BLaER1 (cell line): ENCODE results near the gene HCK.

ENCODE experiments used
- H3K27ac ChIP-seq: shearing (Covaris generic); formaldehyde crosslinking; 2 replicates; pipeline ENCODE4 v1.8.1; 2022
- H3K27me3 ChIP-seq: shearing (Covaris generic); formaldehyde crosslinking; 2 replicates; pipeline ENCODE4 v1.8.1; 2022
- H3K36me3 ChIP-seq: shearing (Covaris generic); formaldehyde crosslinking; 2 replicates; pipeline ENCODE4 v1.8.1; 2022
- H3K4me1 ChIP-seq: shearing (Covaris generic); formaldehyde crosslinking; 2 replicates; pipeline ENCODE4 v1.8.1; 2022
- H3K4me2 ChIP-seq: shearing (Covaris generic); formaldehyde crosslinking; 2 replicates; pipeline ENCODE4 v1.8.1; 2022
- H3K4me3 ChIP-seq: shearing (Covaris generic); formaldehyde crosslinking; 2 replicates; pipeline ENCODE4 v1.8.1; 2022
- H3K9ac ChIP-seq: shearing (Covaris generic); formaldehyde crosslinking; 2 replicates; pipeline ENCODE4 v1.8.1; 2022
- H3K9me3 ChIP-seq: shearing (Covaris generic); formaldehyde crosslinking; 2 replicates; pipeline ENCODE4 v1.8.1; 2022
- H4K20me1 ChIP-seq: shearing (Covaris generic); formaldehyde crosslinking; 2 replicates; pipeline ENCODE4 v1.8.1; 2022
- Cebpa-rat ChIP-seq: shearing (Covaris generic); IDR thresholded peaks from 2 replicates; pipeline ENCODE4 v1.8.1; 2022

HCK gene

DNA sequence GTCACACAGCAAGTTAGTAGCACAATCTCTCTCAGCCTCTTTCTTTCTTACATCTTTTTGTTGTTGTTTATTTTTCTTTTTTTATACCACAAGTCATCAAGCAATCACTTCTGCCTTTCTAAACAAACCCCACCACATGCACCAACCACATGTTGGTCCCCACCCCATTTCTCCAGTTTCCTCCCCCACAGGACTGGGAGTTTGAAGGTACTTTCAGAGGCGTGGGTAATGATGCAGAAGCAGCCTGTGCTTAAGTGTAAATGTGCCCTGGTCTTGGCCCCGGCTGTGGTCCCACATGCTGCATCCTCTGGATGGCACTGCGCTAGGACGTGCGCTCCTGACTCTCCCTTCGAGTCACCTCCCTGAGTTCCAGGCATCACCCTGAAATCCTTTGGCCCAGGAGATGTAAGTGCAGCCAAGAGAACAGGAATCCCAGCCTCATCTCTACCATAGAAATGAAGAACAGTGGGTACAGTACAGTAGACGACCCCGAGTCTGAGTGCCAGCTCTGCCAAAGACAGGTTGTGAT lies 5.7 kb downstream of the HCK start:
- H3K27ac ChIP-seq, result no peak overlapping the region
- H3K36me3 ChIP-seq, result no peaks in the 10 kb centered on the region
- H3K9me3 ChIP-seq, result no peaks in the 10 kb centered on the region
- H3K4me2 ChIP-seq, result no peak overlapping the region
- H3K4me1 ChIP-seq, result peaks cover 45% of the 10 kb centered on the region
- TF ChIP-seq Cebpa-rat, result no peak
- no peak overlapping the region for H3K4me3 ChIP-seq
- H4K20me1 ChIP-seq, result no peaks in the 10 kb centered on the region
- no peak overlapping the region for H3K9ac ChIP-seq
- peaks cover 6% of the 10 kb centered on the region; the same call in 1 of the 2 replicates for H3K27me3 ChIP-seq

DNA sequence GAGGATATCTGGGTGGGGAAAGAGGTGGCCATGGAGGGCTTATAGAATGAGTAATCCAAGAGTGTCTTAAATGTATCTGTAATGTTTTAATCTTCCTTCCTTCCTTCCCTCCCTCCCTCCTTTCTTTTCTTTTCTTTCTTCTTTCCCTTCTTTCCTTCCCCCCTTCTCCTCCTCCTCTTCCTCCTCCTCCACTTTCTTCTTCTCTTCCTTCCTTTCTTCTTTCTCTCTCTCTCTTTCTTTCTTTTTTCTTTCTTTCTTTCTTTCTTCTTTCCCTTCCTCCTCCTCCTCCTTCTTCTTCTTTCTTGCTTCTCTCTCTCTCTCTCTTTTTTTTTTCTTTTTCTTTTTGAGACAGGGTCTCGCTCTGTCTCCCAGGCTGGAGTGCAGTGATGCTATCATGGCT lies 7.1 kb downstream of the HCK start:
- H4K20me1 ChIP-seq, result no peaks in the 10 kb centered on the region
- no peak for TF ChIP-seq Cebpa-rat
- peaks cover 46% of the 10 kb centered on the region for H3K4me1 ChIP-seq
- H3K9me3 ChIP-seq, result no peaks in the 10 kb centered on the region
- no peaks in the 10 kb centered on the region for H3K27me3 ChIP-seq
- H3K4me3 ChIP-seq, result no peak overlapping the region
- no peak overlapping the region for H3K4me2 ChIP-seq
- H3K36me3 ChIP-seq, result no peaks in the 10 kb centered on the region
- no peak overlapping the region for H3K27ac ChIP-seq
- no peak overlapping the region for H3K9ac ChIP-seq

- 0 out of 2 replicates have a peak overlapping the region, but pooled peaks have one; percentile 20 for H3K9ac ChIP-seq
- peak overlapping the region; percentile 44; the same call in 1 of the 2 replicates for H3K27ac ChIP-seq
- no peaks in the 10 kb centered on the region for H3K27me3 ChIP-seq
- H3K4me2 ChIP-seq, result peak overlapping the region; percentile 66
- H3K36me3 ChIP-seq, result no peaks in the 10 kb centered on the region
- H3K4me1 ChIP-seq, result peaks cover 26% of the 10 kb centered on the region
- H3K9me3 ChIP-seq, result no peaks in the 10 kb centered on the region
- H3K4me3 ChIP-seq, result no peak overlapping the region
- no peak for TF ChIP-seq Cebpa-rat
- no peaks in the 10 kb centered on the region for H4K20me1 ChIP-seq
Observed at GRCh38 chr20:32062776-32063170, 10.7 kb downstream of the HCK start.

GRCh38 chr20:32063695-32064094 lies 11.7 kb downstream of the HCK start:
- no peak for TF ChIP-seq Cebpa-rat
- H3K27ac ChIP-seq, result no peak overlapping the region
- H3K36me3 ChIP-seq, result no peaks in the 10 kb centered on the region
- H4K20me1 ChIP-seq, result no peaks in the 10 kb centered on the region
- peak overlapping the region; percentile 66 for H3K4me2 ChIP-seq
- H3K9me3 ChIP-seq, result no peaks in the 10 kb centered on the region
- no peak overlapping the region for H3K9ac ChIP-seq
- no peak overlapping the region for H3K4me3 ChIP-seq
- H3K27me3 ChIP-seq, result no peaks in the 10 kb centered on the region
- H3K4me1 ChIP-seq, result peaks cover 33% of the 10 kb centered on the region

DNA sequence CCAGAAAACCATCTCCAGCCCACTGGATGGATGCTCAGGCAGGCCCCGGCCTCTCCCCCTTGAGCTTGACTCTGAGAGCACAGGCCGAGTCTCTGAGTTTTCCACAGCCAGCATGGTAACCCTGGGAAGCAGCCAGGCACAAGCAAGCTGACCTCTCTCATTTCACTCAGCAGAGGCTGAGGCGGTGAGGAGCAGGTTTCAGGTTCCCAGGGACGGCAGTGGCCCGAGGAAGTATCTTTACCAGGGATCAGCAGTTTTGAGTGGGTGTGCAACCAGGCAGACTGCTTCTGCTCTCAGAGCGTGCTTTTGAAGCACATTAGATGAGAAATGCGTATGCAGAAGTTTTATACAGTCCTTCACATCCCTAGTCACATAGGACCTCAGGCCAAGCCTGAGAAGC lies 12.6 kb downstream of the HCK start:
- Histone ChIP-seq H3K27me3 (no peaks in the 10 kb centered on the region), H4K20me1 (no peaks in the 10 kb centered on the region), H3K9ac (no peak overlapping the region), H3K4me2 (no peak overlapping the region), H3K4me3 (no peak overlapping the region), H3K9me3 (no peaks in the 10 kb centered on the region), H3K36me3 (no peaks in the 10 kb centered on the region), H3K27ac (no peak overlapping the region), H3K4me1 (peaks cover 43% of the 10 kb centered on the region)
- no peak for TF ChIP-seq Cebpa-rat

- Histone ChIP-seq H3K27me3 (no peaks in the 10 kb centered on the region), H3K4me1 (peaks cover 60% of the 10 kb centered on the region), H3K9me3 (no peaks in the 10 kb centered on the region), H3K4me3 (no peak overlapping the region), H3K4me2 (no peak overlapping the region), H3K9ac (no peak overlapping the region), H3K27ac (no peak overlapping the region), H4K20me1 (no peaks in the 10 kb centered on the region), H3K36me3 (no peaks in the 10 kb centered on the region)
- TF ChIP-seq Cebpa-rat, result no peak
Observed at GRCh38 chr20:32067234-32067821, 15.3 kb downstream of the HCK start.

DNA sequence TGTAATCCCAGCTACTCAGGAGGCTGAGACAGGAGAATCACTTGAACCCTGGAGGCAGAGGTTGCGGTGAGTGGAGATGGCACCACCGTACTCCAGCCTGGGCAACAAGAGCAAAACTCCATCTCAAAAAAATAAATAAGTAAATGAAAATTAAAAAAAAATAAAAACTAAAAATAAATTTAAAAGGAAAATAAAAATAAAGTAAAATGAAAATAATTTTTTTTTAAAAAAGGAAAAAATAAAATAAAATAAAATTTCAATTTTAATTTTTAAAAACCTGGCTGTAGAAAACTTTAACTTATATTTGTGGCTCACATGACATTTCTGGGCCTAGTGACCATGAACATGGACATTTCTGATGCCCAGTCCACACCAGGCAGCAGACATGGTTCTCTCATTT lies 16.1 kb downstream of the HCK start:
- H3K4me2 ChIP-seq, result peak overlapping the region; percentile 71
- H3K27me3 ChIP-seq, result no peaks in the 10 kb centered on the region
- no peaks in the 10 kb centered on the region for H4K20me1 ChIP-seq
- no peak overlapping the region for H3K9ac ChIP-seq
- TF ChIP-seq Cebpa-rat, result no peak
- H3K36me3 ChIP-seq, result no peaks in the 10 kb centered on the region
- H3K9me3 ChIP-seq, result no peaks in the 10 kb centered on the region
- peaks cover 52% of the 10 kb centered on the region for H3K4me1 ChIP-seq
- no peak overlapping the region for H3K4me3 ChIP-seq
- peak overlapping the region; percentile 27; the same call in 1 of the 2 replicates for H3K27ac ChIP-seq

- no peak overlapping the region for H3K4me3 ChIP-seq
- H3K27ac ChIP-seq, result peak overlapping the region; percentile 62; the same call in 1 of the 2 replicates
- no peaks in the 10 kb centered on the region for H3K36me3 ChIP-seq
- H3K9ac ChIP-seq, result no peak overlapping the region; the same call in 1 of the 2 replicates
- H3K27me3 ChIP-seq, result no peaks in the 10 kb centered on the region
- no peaks in the 10 kb centered on the region for H4K20me1 ChIP-seq
- H3K4me2 ChIP-seq, result peak overlapping the region; percentile 71
- H3K9me3 ChIP-seq, result no peaks in the 10 kb centered on the region
- H3K4me1 ChIP-seq, result peaks cover 46% of the 10 kb centered on the region
- no peak for TF ChIP-seq Cebpa-rat
Observed at GRCh38 chr20:32069711-32070110, 17.7 kb downstream of the HCK start.

DNA sequence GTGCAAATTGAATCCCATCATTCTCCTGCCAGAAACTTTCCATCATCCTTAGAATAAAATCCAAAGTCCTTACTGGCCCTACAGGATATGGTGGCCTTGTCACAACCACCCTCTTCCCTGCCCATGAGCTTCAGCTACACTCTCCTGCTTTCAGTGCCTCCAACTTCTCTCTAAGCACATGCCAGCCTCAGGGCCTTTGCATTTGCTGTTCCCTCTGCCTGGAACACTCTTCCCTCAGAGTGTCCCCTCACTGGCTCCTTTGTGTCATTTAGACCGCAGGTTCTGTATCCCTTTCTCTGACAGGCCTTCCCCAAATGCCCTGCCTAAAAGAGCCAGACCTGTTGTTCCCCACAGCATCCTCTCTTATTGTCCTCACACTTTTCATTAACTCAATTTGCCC lies 18.2 kb downstream of the HCK start:
- Histone ChIP-seq H3K9me3 (no peaks in the 10 kb centered on the region), H3K36me3 (no peaks in the 10 kb centered on the region), H4K20me1 (no peaks in the 10 kb centered on the region), H3K27ac (peak overlapping the region; percentile 62), H3K4me1 (peaks cover 46% of the 10 kb centered on the region), H3K4me2 (peak overlapping the region; percentile 71), H3K9ac (peak overlapping the region; percentile 57; the same call in 1 of the 2 replicates), H3K4me3 (no peak overlapping the region), H3K27me3 (no peaks in the 10 kb centered on the region)
- TF ChIP-seq Cebpa-rat, result no peak

DNA sequence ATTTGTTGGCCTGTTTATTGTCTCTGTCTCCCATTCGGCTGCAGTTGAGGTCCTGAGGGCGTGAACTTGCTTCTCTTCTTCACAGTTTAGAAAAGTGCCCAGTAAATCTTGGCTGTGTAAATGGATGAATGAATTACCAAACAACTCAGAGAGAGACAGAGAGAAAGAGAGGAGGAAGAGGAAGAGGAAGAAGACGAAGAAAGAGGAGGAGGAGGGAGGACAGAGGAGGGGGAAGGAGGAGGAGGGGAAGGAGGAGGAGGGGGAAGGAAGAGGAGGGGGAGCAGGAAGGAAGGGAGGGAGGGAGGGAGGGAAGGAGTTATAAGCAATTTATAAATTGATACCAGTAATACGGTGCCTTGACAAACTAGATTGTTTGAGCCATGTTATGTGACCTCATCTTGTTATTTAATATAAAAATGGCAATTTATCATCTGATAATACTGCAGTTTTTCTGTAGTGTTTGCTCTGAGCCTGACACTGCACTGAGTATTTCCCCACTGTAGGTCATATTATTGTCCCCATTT lies 18.7 kb downstream of the HCK start:
- Histone ChIP-seq H3K4me2 (peak overlapping the region; percentile 71), H3K4me1 (peaks cover 46% of the 10 kb centered on the region), H3K36me3 (no peaks in the 10 kb centered on the region), H4K20me1 (no peaks in the 10 kb centered on the region), H3K9ac (peak overlapping the region; percentile 57; the same call in 1 of the 2 replicates), H3K4me3 (no peak overlapping the region), H3K27ac (peak overlapping the region; percentile 67), H3K9me3 (no peaks in the 10 kb centered on the region), H3K27me3 (no peaks in the 10 kb centered on the region)
- TF ChIP-seq Cebpa-rat, result no peak
